Activated CD8-positive, alpha-beta memory T cell treated with anti-CD3 and anti-CD28 coated beads for 1 hour (primary cell): ENCODE data around the gene SPCS2.
A peak's percentile ranks its signal among the peaks of the same experiment; 100 is the strongest.
"Not testable (repeated sequence)": the region's sequence is repeated elsewhere in the genome, so short reads cannot be mapped to it uniquely, and the experiment has no call there.

Source experiments
- DNase-seq, 2 donors: peaks; one replicate each; pipeline ENCODE4 v3.0.0-alpha.2; 2020; ENCODE audit warnings: low read depth in 1 of 2; ENCODE audit errors: extremely low read depth in 1 of 2

The SPCS2 gene

GRCh38 chr11:75000975-75001354 is 51.9 kb downstream of the SPCS2 start:
- no peak for DNase-seq

GRCh38 chr11:75001686-75002085 is 52.6 kb downstream of the SPCS2 start:
- DNase-seq = no peak

- DNase-seq = no peak
These were observed 53.5 kb downstream of the SPCS2 start for GRCh38 chr11:75002516-75002915.

GRCh38 chr11:75004215-75004614 is 55.1 kb downstream of the SPCS2 start:
- no peak for DNase-seq

GRCh38 chr11:75011357-75011756 is 62.3 kb downstream of the SPCS2 start:
- no peak for DNase-seq

GRCh38 chr11:75011872-75012271 is 62.8 kb downstream of the SPCS2 start:
- no peak for DNase-seq

GRCh38 chr11:75013051-75013450 is 64.0 kb downstream of the SPCS2 start:
- no peak for DNase-seq

GRCh38 chr11:75014129-75014528 is 65.1 kb downstream of the SPCS2 start:
- DNase-seq = no peak

- not testable (repeated sequence) for DNase-seq
These were observed 70.1 kb downstream of the SPCS2 start for GRCh38 chr11:75019200-75019599.

- not testable (repeated sequence) for DNase-seq
These were observed 71.3 kb downstream of the SPCS2 start for GRCh38 chr11:75020328-75020727.

GRCh38 chr11:75022296-75022695 is 73.2 kb downstream of the SPCS2 start:
- DNase-seq = no peak

GRCh38 chr11:75022759-75023396 is 73.8 kb downstream of the SPCS2 start:
- peak; percentile 27 to 53 for DNase-seq

GRCh38 chr11:75023446-75024067 is 74.5 kb downstream of the SPCS2 start:
- DNase-seq = no peak

GRCh38 chr11:75024068-75024449 is 75.0 kb downstream of the SPCS2 start:
- DNase-seq = no peak

- no peak for DNase-seq
These were observed 75.7 kb downstream of the SPCS2 start for GRCh38 chr11:75024764-75025211.

GRCh38 chr11:75025561-75025960 is 76.5 kb downstream of the SPCS2 start:
- DNase-seq = no peak

GRCh38 chr11:75028321-75028720 is 79.3 kb downstream of the SPCS2 start:
- no peak for DNase-seq
